WTC11 (cell line): ENCODE results near the gene TTLL4. TPM values are rescaled to one million over a fixed set of nuclear protein-coding genes. Genes with fewer than 3 reads are reported as not detected.

Source experiments
- ATAC-seq: fragments of 200-7000 bp; cut with Tn5 transposase; 2 replicates; pipeline ENCODE4 v1.10.0; 2021; ENCODE audit warnings: mild to moderate bottlenecking, moderate library complexity
- CTCF ChIA-PET: fragments of 300-600 bp; sonication (Branson Sonifier 250); formaldehyde crosslinking; loops from one replicate; lab custom pipeline; 2021; ENCODE audit warnings: antibody characterized with exemption; lab: Charles Lee
- POLR2A ChIA-PET: fragments of 350-600 bp; sonication (Branson Sonifier 250); formaldehyde crosslinking; loops from one replicate; lab custom pipeline; 2021; ENCODE audit warnings: antibody characterized with exemption; lab: Charles Lee
- DNase-seq: peaks from one replicate; pipeline ENCODE4 v3.0.0; 2021; ENCODE audit warnings: low spot score
- H3K27ac Mint-ChIP-seq: 2 replicates; pipeline ENCODE4 v1.8.0; 2021; ENCODE audit warnings: mixed read lengths
- H3K27me3 Mint-ChIP-seq: 2 replicates; pipeline ENCODE4 v1.8.0; 2021; ENCODE audit warnings: low read depth, mild to moderate bottlenecking, moderate library complexity, mixed read lengths
- H3K36me3 Mint-ChIP-seq: 2 replicates; pipeline ENCODE4 v1.8.0; 2021; ENCODE audit warnings: mixed read lengths
- H3K4me1 Mint-ChIP-seq: 2 replicates; pipeline ENCODE4 v1.8.0; 2022; ENCODE audit warnings: mixed read lengths
- H3K4me3 Mint-ChIP-seq: 2 replicates; pipeline ENCODE4 v1.8.0; 2021; ENCODE audit warnings: mild to moderate bottlenecking, moderate library complexity, mixed read lengths
- H3K9me3 Mint-ChIP-seq: 2 replicates; pipeline ENCODE4 v1.8.0; 2021; ENCODE audit warnings: mixed read lengths
- ARID4B ChIP-seq: sonication (generic); formaldehyde crosslinking; IDR thresholded peaks from 2 replicates; pipeline ENCODE4 v1.8.0; 2023; ENCODE audit warnings: missing genetic modification reagents, mild to moderate bottlenecking, borderline replicate concordance
- CREM ChIP-seq: sonication (generic); formaldehyde crosslinking; IDR thresholded peaks from 2 replicates; pipeline ENCODE4 v1.8.1; 2022; ENCODE audit warnings: mild to moderate bottlenecking, missing genetic modification reagents, moderate library complexity
- EMX1 ChIP-seq: fragments of 250-450 bp; sonication (Bioruptor Pico); IDR thresholded peaks from 2 replicates; pipeline ENCODE4 v1.8.0; 2021; ENCODE audit warnings: mild to moderate bottlenecking
- ERG ChIP-seq: fragments of 250-450 bp; sonication (Bioruptor Pico); IDR thresholded peaks from 2 replicates; pipeline ENCODE4 v1.8.0; 2021; ENCODE audit warnings: mild to moderate bottlenecking
- ESRRA ChIP-seq: sonication (generic); formaldehyde crosslinking; IDR thresholded peaks from 2 replicates; pipeline ENCODE4 v1.8.1; 2022; ENCODE audit warnings: mild to moderate bottlenecking, missing genetic modification reagents, borderline replicate concordance
- ETV6 ChIP-seq: sonication (generic); formaldehyde crosslinking; IDR thresholded peaks from 2 replicates; pipeline ENCODE4 v1.8.1; 2022; ENCODE audit warnings: mild to moderate bottlenecking, missing genetic modification reagents
- IRF1 ChIP-seq: sonication (generic); formaldehyde crosslinking; IDR thresholded peaks from 2 replicates; pipeline ENCODE4 v1.8.0; 2023; ENCODE audit warnings: missing genetic modification reagents
- JAZF1 ChIP-seq: fragments of 250-450 bp; sonication (Bioruptor Pico); IDR thresholded peaks from 2 replicates; pipeline ENCODE4 v1.9.0; 2021; ENCODE audit warnings: moderate library complexity, mild to moderate bottlenecking, inconsistent platforms
- JUN ChIP-seq: sonication (generic); formaldehyde crosslinking; IDR thresholded peaks from 2 replicates; pipeline ENCODE4 v1.8.0; 2023; ENCODE audit warnings: mild to moderate bottlenecking, missing genetic modification reagents
- MLX ChIP-seq: sonication (generic); formaldehyde crosslinking; IDR thresholded peaks from 2 replicates; pipeline ENCODE4 v1.8.1; 2023; ENCODE audit warnings: mild to moderate bottlenecking, missing genetic modification reagents, moderate library complexity
- NFE2L1 ChIP-seq: sonication (generic); formaldehyde crosslinking; IDR thresholded peaks from 2 replicates; pipeline ENCODE4 v1.8.1; 2023; ENCODE audit warnings: missing genetic modification reagents
- NR3C1 ChIP-seq: sonication (generic); formaldehyde crosslinking; conservative IDR thresholded peaks from 2 replicates; pipeline ENCODE4 v1.8.1; 2023; ENCODE audit warnings: low read depth, mild to moderate bottlenecking, missing genetic modification reagents
- PRDM15 ChIP-seq: sonication (generic); formaldehyde crosslinking; IDR thresholded peaks from 2 replicates; pipeline ENCODE4 v1.8.0; 2022; ENCODE audit warnings: missing genetic modification reagents
- SOX15 ChIP-seq: fragments of 250-450 bp; sonication (Bioruptor Pico); IDR thresholded peaks from 2 replicates; pipeline ENCODE4 v1.9.0; 2021; ENCODE audit warnings: mild to moderate bottlenecking
- SP1 ChIP-seq: sonication (generic); formaldehyde crosslinking; conservative IDR thresholded peaks from 2 replicates; pipeline ENCODE4 v1.8.1; 2022; ENCODE audit warnings: missing genetic modification reagents
- TEAD4 ChIP-seq: sonication (generic); formaldehyde crosslinking; IDR thresholded peaks from 2 replicates; pipeline ENCODE4 v1.8.0; 2022; ENCODE audit warnings: mild to moderate bottlenecking, missing genetic modification reagents
- ZBTB21 ChIP-seq: sonication (generic); formaldehyde crosslinking; IDR thresholded peaks from 2 replicates; pipeline ENCODE4 v1.8.1; 2023; ENCODE audit warnings: mild to moderate bottlenecking, missing genetic modification reagents, borderline replicate concordance
- ZNF281 ChIP-seq: sonication (generic); formaldehyde crosslinking; IDR thresholded peaks from 2 replicates; pipeline ENCODE4 v1.8.0; 2023; ENCODE audit warnings: mild to moderate bottlenecking, missing genetic modification reagents
- total RNA-seq: library from RNA; stranded (reverse); gene quantifications from 3 replicates; pipeline ENCODE4 v1.2.3, GENCODE V29; 2021

TTLL4 gene
- total RNA-seq, 1 experiment from 2014 or later, result 87.4 TPM

- Mint-ChIP-seq H3K4me3 (no peak overlapping the region), H3K36me3 (peaks cover 4% of the 10 kb centered on the region; the same call in 1 of the 2 replicates), H3K27me3 (no peaks in the 10 kb centered on the region), H3K4me1 (no peaks in the 10 kb centered on the region), H3K9me3 (no peaks in the 10 kb centered on the region), H3K27ac (no peak overlapping the region)
- ChIA-PET POLR2A (no interaction called here), CTCF (interaction anchor here (0.6 to 3.4 kb wide), 2 partner anchors 14 to 146 kb away, joined by 3 to 11 read pairs; no protein-coding TSS in a partner anchor)
- TF ChIP-seq SP1, result no peak
- no peak for TF ChIP-seq PRDM15 (CRISPR knock-in tag)
- no peak for TF ChIP-seq MLX (CRISPR knock-in tag)
- TF ChIP-seq JUN, result no peak
- TF ChIP-seq JAZF1 (CRISPR knock-in tag), result no peak
- no peak for TF ChIP-seq ESRRA
- no peak for TF ChIP-seq TEAD4 (CRISPR knock-in tag)
- no peak for TF ChIP-seq ZNF281 (CRISPR knock-in tag)
- no peak for TF ChIP-seq CREM (CRISPR knock-in tag)
- TF ChIP-seq ARID4B (CRISPR knock-in tag), result no peak
- TF ChIP-seq EMX1 (CRISPR knock-in tag), result no peak
- TF ChIP-seq NFE2L1 (CRISPR knock-in tag), result no peak
- no peak for TF ChIP-seq IRF1 (CRISPR knock-in tag)
- TF ChIP-seq ETV6 (CRISPR knock-in tag), result no peak
- no peak for TF ChIP-seq NR3C1 (CRISPR knock-in tag)
- TF ChIP-seq ZBTB21, result no peak
- TF ChIP-seq ERG (CRISPR knock-in tag), result no peak
- no peak for TF ChIP-seq SOX15 (CRISPR knock-in tag)
- ATAC-seq (no peak), DNase-seq (no peak)
Observed at GRCh38 chr2:218701806-218702205, 8.8 kb upstream of the TTLL4 start.
